A549 (cell line): ENCODE results near the gene ARHGAP4. TPM values are rescaled to one million over a fixed set of nuclear protein-coding genes. Genes with fewer than 3 reads are reported as not detected.
A peak's percentile ranks its signal among the peaks of the same experiment; 100 is the strongest.

Experiments used
- ATAC-seq, 2 experiments: fragments of 200-7000 bp in 1 of 2; fragments of >200 bp in 1 of 2; cut with Nextera tagmentation in 1 of 2; cut with Tn5 transposase in 1 of 2; 3 replicates each; pipeline versions ENCODE4 v1.8.0 to v1.9.1; 2018 to 2020; ENCODE audit warnings: mild to moderate bottlenecking in 1 of 2, moderate library complexity in 1 of 2
- CTCF ChIA-PET: fragments of 300-600 bp; sonication (Branson Sonifier 250); formaldehyde crosslinking; extraction: SDS; loops from one replicate; lab custom pipeline; 2021; ENCODE audit warnings: antibody characterized with exemption, inconsistent platforms; lab: Yijun Ruan, JAX
- POLR2A ChIA-PET: fragments of 350-600 bp; formaldehyde crosslinking; extraction: SDS; loops from one replicate; lab custom pipeline; 2021; ENCODE audit warnings: antibody characterized with exemption, inconsistent platforms; lab: Yijun Ruan, JAX
- DNase-seq, 2 experiments: peaks; one replicate each; pipeline versions ENCODE4 v3.0.0 to v3.0.0-alpha.2; 2011 to 2016; ENCODE audit warnings: low read depth in 1 of 2, low spot score in 1 of 2
- FAIRE-seq: peaks from 2 replicates; lab custom pipeline; 2011; peaks lifted over from hg19 to GRCh38; lab: Jason Lieb, UNC
- H3K27ac ChIP-seq, 2 experiments: fragments of >200 bp; sonication (Bioruptor Twin); formaldehyde crosslinking; 3 replicates each; pipeline ENCODE4 v1.5.1; 2016 to 2017
- H3K4me1 ChIP-seq: fragments of >200 bp; sonication (Bioruptor Twin); formaldehyde crosslinking; 3 replicates; pipeline ENCODE4 v1.6.1; 2016
- H3K4me2 ChIP-seq: fragments of >200 bp; sonication (Bioruptor Twin); formaldehyde crosslinking; 3 replicates; pipeline ENCODE4 v1.6.1; 2016
- H3K4me3 ChIP-seq: fragments of >200 bp; sonication (Bioruptor Twin); formaldehyde crosslinking; 3 replicates; pipeline ENCODE4 v1.5.1; 2016
- H3K9me3 ChIP-seq: fragments of >200 bp; sonication (Bioruptor Twin); formaldehyde crosslinking; 3 replicates; pipeline ENCODE4 v1.6.1; 2016
- BHLHE40 ChIP-seq: IDR thresholded peaks from 2 replicates; pipeline ENCODE4 v1.6.1; 2012; ENCODE audit warnings: low read depth, low read length, inconsistent platforms
- CBX8 ChIP-seq: fragments of 200-600 bp; sonication (generic); IDR thresholded peaks from 2 replicates; pipeline ENCODE4 v1.6.1; 2016
- CHD2 ChIP-seq: fragments of 150-350 bp; IDR thresholded peaks from 2 replicates; pipeline ENCODE4 v1.6.1; 2014; ENCODE audit warnings: low read length; ENCODE audit not compliant: partially characterized antibody
- EHF ChIP-seq: fragments of 250-450 bp; sonication (Bioruptor Pico); IDR thresholded peaks from 2 replicates; pipeline ENCODE4 v1.5.0; 2020; ENCODE audit warnings: mild to moderate bottlenecking
- FOSB ChIP-seq: fragments of 250-450 bp; sonication (Bioruptor Pico); IDR thresholded peaks from 2 replicates; pipeline ENCODE4 v1.5.0; 2020; ENCODE audit warnings: mild to moderate bottlenecking, moderate library complexity
- HDAC2 ChIP-seq: fragments of 200-600 bp; sonication (generic); IDR thresholded peaks from 2 replicates; pipeline ENCODE4 v1.6.1; 2016
- HOXA7 ChIP-seq: fragments of 250-450 bp; sonication (Bioruptor Pico); IDR thresholded peaks from 2 replicates; pipeline ENCODE4 v1.5.0; 2020; ENCODE audit warnings: mild to moderate bottlenecking, moderate library complexity
- HOXB5 ChIP-seq: fragments of 250-450 bp; sonication (Bioruptor Pico); IDR thresholded peaks from 2 replicates; pipeline ENCODE4 v1.5.0; 2020; ENCODE audit warnings: mild to moderate bottlenecking, moderate library complexity
- JUN ChIP-seq, 2 experiments: fragments of >200 bp; sonication (Bioruptor Twin); formaldehyde crosslinking; IDR thresholded peaks; 2 replicates in 1 of 2; 3 replicates in 1 of 2; pipeline ENCODE4 v1.6.1; 2016 to 2017
- JUNB ChIP-seq: fragments of >200 bp; sonication (Bioruptor Twin); formaldehyde crosslinking; IDR thresholded peaks from 2 replicates; pipeline ENCODE4 v1.6.1; 2016
- KDM1A ChIP-seq: fragments of 200-600 bp; sonication (generic); IDR thresholded peaks from 2 replicates; pipeline ENCODE4 v1.6.1; 2016; ENCODE audit warnings: low read depth, mild to moderate bottlenecking
- MAFK ChIP-seq: fragments of 450-650 bp; IDR thresholded peaks from 2 replicates; pipeline ENCODE4 v1.6.1; 2014; ENCODE audit not compliant: partially characterized antibody
- MYC ChIP-seq: IDR thresholded peaks from 2 replicates; pipeline ENCODE4 v1.6.1; 2012; ENCODE audit warnings: mild to moderate bottlenecking, inconsistent platforms, low read length, improper control_type of control experiment, borderline replicate concordance
- NPAS2 ChIP-seq: fragments of 250-450 bp; sonication (Bioruptor Pico); IDR thresholded peaks from 2 replicates; pipeline ENCODE4 v1.8.0; 2022; ENCODE audit warnings: mild to moderate bottlenecking, moderate library complexity, borderline replicate concordance
- NR3C1 ChIP-seq: fragments of >200 bp; sonication (Bioruptor Twin); formaldehyde crosslinking; IDR thresholded peaks from 3 replicates; pipeline ENCODE4 v1.6.1; 2017
- PHF8 ChIP-seq: fragments of 200-600 bp; sonication (generic); IDR thresholded peaks from 2 replicates; pipeline ENCODE4 v1.6.1; 2016; ENCODE audit warnings: low read depth, mild to moderate bottlenecking, antibody characterized with exemption, moderate library complexity, borderline replicate concordance
- POLR2AphosphoS2 ChIP-seq: conservative IDR thresholded peaks from 2 replicates; pipeline ENCODE4 v1.6.1; 2012; ENCODE audit warnings: low read length, improper control_type of control experiment, inconsistent platforms
- RAD21 ChIP-seq, 2 experiments: fragments of >200 bp in 1 of 2; sonication (Bioruptor Twin) in 1 of 2; formaldehyde crosslinking in 1 of 2; IDR thresholded peaks in 1 of 2; conservative IDR thresholded peaks in 1 of 2; 2 replicates in 1 of 2; 3 replicates in 1 of 2; pipeline ENCODE4 v1.6.1; 2012 to 2018; ENCODE audit warnings: inconsistent platforms in 1 of 2
- RCOR1 ChIP-seq: fragments of 150-350 bp; IDR thresholded peaks from 2 replicates; pipeline ENCODE4 v1.6.1; 2014; ENCODE audit warnings: antibody characterized with exemption, low read length, low read depth
- RNF2 ChIP-seq: fragments of 200-600 bp; sonication (generic); IDR thresholded peaks from 2 replicates; pipeline ENCODE4 v1.6.1; 2016; ENCODE audit warnings: low read depth, mild to moderate bottlenecking, antibody characterized with exemption, moderate library complexity, borderline replicate concordance
- SMC3 ChIP-seq: fragments of >200 bp; sonication (Bioruptor Twin); formaldehyde crosslinking; IDR thresholded peaks from 3 replicates; pipeline ENCODE4 v1.6.1; 2018; ENCODE audit warnings: inconsistent platforms
- ZC3H11A ChIP-seq: fragments of 450-650 bp; IDR thresholded peaks from 2 replicates; pipeline ENCODE4 v1.6.1; 2014; ENCODE audit warnings: antibody characterized with exemption, mild to moderate bottlenecking
- ZFP36 ChIP-seq: fragments of 450-650 bp; IDR thresholded peaks from 2 replicates; pipeline ENCODE4 v1.6.1; 2014; ENCODE audit warnings: borderline replicate concordance; ENCODE audit not compliant: partially characterized antibody
- WGBS: methylation state at CpG from one replicate; pipeline ENCODE4 v1.1.6; 2017; ENCODE audit errors: missing lambda C conversion rate; 5-methylcytosine and 5-hydroxymethylcytosine counted together
- polyA plus RNA-seq, 4 experiments: library from polyadenylated mRNA; depleted of rRNA in 3 of 4; stranded (reverse); fragments of >200 nt; fragmentation: RNase III in 1 of 4; extraction: RNeasy Plus Mini Kit Qiagen cat#74134 plus additional on column Dnase treatment in 1 of 4; gene quantifications; 2 replicates in 3 of 4; 3 replicates in 1 of 4; pipeline ENCODE4 v1.2.3, GENCODE V29; 2011 to 2017
- TF ChIP-seq, protein P1 (sequence below): fragments of 150-350 bp; IDR thresholded peaks from 2 replicates; pipeline ENCODE4 v1.6.1; 2014; ENCODE audit warnings: low read depth, mild to moderate bottlenecking, low read length
- TF ChIP-seq, protein P2 (sequence below): fragments of 250-450 bp; sonication (Bioruptor Pico); IDR thresholded peaks from 2 replicates; pipeline ENCODE4 v1.5.0; 2020; ENCODE audit warnings: low read depth, mild to moderate bottlenecking, moderate library complexity
- TF ChIP-seq, protein P3 (sequence below): fragments of 450-650 bp; IDR thresholded peaks from 2 replicates; pipeline ENCODE4 v1.6.1; 2014; ENCODE audit warnings: antibody characterized with exemption

The ARHGAP4 gene
- polyA plus RNA-seq, 2 of the 4 experiments (the other 2 are of a cell fraction), result 0.78 to 0.98 TPM

DNA sequence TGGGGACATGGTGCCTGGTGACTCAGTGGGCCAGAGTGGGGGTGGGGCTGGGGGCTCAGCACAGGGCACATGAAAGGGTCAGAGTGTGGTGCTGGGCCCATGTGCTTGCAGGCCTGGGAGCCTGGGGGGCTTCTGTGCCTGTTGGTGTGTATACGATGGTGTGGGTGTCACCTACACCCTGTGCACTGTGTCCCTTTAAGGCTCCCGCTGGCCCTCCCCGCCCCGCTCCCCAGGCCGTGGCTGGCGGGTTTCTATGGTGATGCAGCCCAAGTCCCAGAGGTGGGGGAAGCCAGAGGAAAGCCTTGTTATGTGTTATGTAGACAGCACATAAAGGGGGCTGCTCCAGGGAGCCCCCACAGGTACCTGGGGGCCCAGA lies 45.6 kb downstream of the ARHGAP4 start:
- Histone ChIP-seq H3K4me2 (no peak overlapping the region), H3K4me3 (no peak overlapping the region), H3K9me3 (no peaks in the 10 kb centered on the region), H3K4me1 (peaks cover 15% of the 10 kb centered on the region), H3K27ac (no peak overlapping the region)
- POLR2A ChIA-PET, result no interaction called here
- DNase-seq (no peak), ATAC-seq (peak in 1 of 2 experiments; percentile 19; a peak in 1 of 6 replicates), FAIRE-seq (no peak)
- TF ChIP-seq, protein P1, sequence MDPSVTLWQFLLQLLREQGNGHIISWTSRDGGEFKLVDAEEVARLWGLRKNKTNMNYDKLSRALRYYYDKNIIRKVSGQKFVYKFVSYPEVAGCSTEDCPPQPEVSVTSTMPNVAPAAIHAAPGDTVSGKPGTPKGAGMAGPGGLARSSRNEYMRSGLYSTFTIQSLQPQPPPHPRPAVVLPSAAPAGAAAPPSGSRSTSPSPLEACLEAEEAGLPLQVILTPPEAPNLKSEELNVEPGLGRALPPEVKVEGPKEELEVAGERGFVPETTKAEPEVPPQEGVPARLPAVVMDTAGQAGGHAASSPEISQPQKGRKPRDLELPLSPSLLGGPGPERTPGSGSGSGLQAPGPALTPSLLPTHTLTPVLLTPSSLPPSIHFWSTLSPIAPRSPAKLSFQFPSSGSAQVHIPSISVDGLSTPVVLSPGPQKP, result no peak
- TF ChIP-seq CBX8 (no peak), KDM1A (no peak), FOSB (CRISPR knock-in tag) (no peak), JUN (IDR thresholded peaks at IDR 0.05) (no peak), PHF8 (no peak), RNF2 (no peak), POLR2AphosphoS2 (no peak), HOXA7 (CRISPR knock-in tag) (no peak), HDAC2 (no peak), RCOR1 (no peak), NR3C1 (no peak), ZFP36 (no peak), MAFK (no peak)
- TF ChIP-seq, protein P2, sequence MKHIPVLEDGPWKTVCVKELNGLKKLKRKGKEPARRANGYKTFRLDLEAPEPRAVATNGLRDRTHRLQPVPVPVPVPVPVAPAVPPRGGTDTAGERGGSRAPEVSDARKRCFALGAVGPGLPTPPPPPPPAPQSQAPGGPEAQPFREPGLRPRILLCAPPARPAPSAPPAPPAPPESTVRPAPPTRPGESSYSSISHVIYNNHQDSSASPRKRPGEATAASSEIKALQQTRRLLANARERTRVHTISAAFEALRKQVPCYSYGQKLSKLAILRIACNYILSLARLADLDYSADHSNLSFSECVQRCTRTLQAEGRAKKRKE (CRISPR knock-in tag), result no peak
- CTCF ChIA-PET, result no interaction called here
- WGBS, result 60% methylated on average over 1 of the region's 6 CpGs

DNA sequence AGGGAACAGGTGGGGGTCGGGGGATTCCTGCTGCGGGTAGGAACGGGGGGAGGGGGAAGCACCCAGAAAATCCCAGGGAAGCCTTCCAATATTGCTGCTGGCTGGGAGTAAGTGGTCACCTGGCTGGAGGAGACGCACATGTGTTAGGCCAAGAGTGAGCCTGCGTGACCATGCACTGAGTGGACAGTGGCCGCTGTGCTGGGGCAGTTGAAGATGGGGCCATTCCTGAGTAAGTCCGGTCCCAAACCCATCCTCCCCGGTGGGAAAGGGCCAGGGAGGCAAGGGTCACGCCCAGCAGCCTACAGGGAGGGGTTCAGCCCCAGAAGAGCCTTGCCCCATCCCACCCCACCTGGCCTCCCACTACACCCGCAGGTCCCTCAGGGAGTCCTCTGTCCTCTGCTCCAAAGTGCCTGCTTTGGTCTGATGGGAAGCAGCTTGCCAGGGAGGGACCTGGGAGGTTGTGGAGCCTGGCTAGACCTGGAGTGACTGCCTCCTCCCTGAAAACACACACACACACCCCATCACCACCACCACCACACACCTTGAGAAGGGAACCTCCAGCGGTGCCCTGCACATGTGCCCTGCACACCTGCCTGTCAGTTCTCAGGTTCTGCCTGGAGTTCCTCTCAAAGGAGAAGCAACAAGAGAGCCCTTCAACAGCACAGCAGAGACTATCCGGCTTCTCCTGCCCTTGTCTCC lies 46.2 kb downstream of the ARHGAP4 start:
- TF ChIP-seq POLR2AphosphoS2 (no peak), EHF (no peak), ZC3H11A (no peak), HOXA7 (CRISPR knock-in tag) (no peak), RNF2 (no peak), SMC3 (no peak), ZFP36 (no peak), JUN (IDR thresholded peaks at IDR 0.05) (no peak), NPAS2 (CRISPR knock-in tag) (no peak), CHD2 (no peak), CBX8 (no peak), HDAC2 (no peak), RAD21 (conservative IDR thresholded peaks at IDR 0.05 in 1 of 2, IDR thresholded peaks at IDR 0.05 in 1 of 2) (no peak), JUNB (no peak), PHF8 (no peak), BHLHE40 (no peak), HOXB5 (CRISPR knock-in tag) (no peak), MYC (no peak)
- TF ChIP-seq, protein P3, sequence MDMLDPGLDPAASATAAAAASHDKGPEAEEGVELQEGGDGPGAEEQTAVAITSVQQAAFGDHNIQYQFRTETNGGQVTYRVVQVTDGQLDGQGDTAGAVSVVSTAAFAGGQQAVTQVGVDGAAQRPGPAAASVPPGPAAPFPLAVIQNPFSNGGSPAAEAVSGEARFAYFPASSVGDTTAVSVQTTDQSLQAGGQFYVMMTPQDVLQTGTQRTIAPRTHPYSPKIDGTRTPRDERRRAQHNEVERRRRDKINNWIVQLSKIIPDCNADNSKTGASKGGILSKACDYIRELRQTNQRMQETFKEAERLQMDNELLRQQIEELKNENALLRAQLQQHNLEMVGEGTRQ, result no peak
- TF ChIP-seq, all 56 proteins: peak for 0
- H3K4me1 ChIP-seq, result peaks cover 10% of the 10 kb centered on the region
- H3K9me3 ChIP-seq, result no peaks in the 10 kb centered on the region
- H3K4me2 ChIP-seq, result no peak overlapping the region
- DNase-seq (no peak), ATAC-seq (no peak), FAIRE-seq (no peak)
- H3K27ac ChIP-seq, result no peak overlapping the region
- H3K4me3 ChIP-seq, result no peak overlapping the region
- ChIA-PET POLR2A (no interaction called here), CTCF (interaction anchor here (1.9 kb wide), 1 partner anchor 48 kb away, joined by 5 read pairs; no protein-coding TSS in a partner anchor)
- WGBS, result 57% methylated on average over 5 of the region's 12 CpGs
